ENCODE results near the gene MYRIP. TPM values are rescaled to one million over a fixed set of nuclear protein-coding genes. Genes with fewer than 3 reads are reported as not detected.

MYRIP gene
- total RNA-seq, 1 donor = not detected

DNA sequence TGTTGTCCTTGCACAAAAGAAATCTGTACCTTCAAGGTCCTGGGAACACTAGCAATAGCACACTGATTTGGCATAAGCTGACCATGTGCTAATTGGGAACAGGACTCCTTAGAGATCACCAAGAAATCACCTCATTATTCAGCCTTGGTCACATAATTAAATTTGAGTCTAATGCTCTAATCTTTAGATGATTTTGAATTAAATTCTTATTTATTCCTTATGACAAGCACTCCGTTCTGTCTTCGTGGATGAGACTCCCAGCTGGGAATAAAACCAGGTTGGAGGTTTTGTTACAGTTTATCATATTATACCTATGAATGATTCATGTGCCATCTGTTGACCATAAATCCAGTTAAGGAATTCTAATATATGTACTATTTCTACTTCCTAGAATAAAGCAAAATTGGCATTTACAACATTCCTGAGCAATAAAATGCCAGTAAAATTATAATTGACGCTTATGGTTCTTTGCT lies 162.2 kb downstream of the MYRIP start:
- H3K4me3 ChIP-seq (ENCODE audit: low read depth, low read length) = no peak overlapping the region
- TF ChIP-seq, protein P1, sequence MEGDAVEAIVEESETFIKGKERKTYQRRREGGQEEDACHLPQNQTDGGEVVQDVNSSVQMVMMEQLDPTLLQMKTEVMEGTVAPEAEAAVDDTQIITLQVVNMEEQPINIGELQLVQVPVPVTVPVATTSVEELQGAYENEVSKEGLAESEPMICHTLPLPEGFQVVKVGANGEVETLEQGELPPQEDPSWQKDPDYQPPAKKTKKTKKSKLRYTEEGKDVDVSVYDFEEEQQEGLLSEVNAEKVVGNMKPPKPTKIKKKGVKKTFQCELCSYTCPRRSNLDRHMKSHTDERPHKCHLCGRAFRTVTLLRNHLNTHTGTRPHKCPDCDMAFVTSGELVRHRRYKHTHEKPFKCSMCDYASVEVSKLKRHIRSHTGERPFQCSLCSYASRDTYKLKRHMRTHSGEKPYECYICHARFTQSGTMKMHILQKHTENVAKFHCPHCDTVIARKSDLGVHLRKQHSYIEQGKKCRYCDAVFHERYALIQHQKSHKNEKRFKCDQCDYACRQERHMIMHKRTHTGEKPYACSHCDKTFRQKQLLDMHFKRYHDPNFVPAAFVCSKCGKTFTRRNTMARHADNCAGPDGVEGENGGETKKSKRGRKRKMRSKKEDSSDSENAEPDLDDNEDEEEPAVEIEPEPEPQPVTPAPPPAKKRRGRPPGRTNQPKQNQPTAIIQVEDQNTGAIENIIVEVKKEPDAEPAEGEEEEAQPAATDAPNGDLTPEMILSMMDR (IDR thresholded peaks at IDR 0.05; ENCODE audit: insufficient read depth, low read depth, low read length) = no peak

DNA sequence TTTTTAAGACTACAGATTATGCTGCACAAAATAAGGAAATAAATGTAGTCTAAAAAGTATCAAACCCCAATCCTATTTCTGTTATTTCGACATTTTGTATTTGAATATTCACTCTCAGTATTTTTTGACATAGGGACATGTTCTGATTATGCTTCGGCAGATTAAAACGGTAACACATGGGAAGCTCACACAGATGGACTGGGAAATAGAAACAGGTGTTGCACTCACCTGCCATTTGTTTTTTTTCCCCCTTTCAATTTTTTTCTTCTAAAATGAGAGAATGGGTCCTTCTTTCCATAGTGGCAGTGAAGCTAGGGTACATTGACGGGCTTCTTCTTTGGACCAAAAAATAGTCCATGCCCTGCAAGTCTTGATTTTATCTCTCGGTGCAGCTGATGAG lies 163.1 kb downstream of the MYRIP start:
- DNase-seq (ENCODE audit: low read depth) = no peak
- TF ChIP-seq, protein P1 (IDR thresholded peaks at IDR 0.05; ENCODE audit: insufficient read depth, low read depth, low read length) = no peak
- H3K4me3 ChIP-seq (ENCODE audit: low read depth, low read length) = no peak overlapping the region

More for the DNA sequence above, 162.2 kb downstream of the MYRIP start:
- no peak for DNase-seq (ENCODE audit: low read depth)

DNA sequence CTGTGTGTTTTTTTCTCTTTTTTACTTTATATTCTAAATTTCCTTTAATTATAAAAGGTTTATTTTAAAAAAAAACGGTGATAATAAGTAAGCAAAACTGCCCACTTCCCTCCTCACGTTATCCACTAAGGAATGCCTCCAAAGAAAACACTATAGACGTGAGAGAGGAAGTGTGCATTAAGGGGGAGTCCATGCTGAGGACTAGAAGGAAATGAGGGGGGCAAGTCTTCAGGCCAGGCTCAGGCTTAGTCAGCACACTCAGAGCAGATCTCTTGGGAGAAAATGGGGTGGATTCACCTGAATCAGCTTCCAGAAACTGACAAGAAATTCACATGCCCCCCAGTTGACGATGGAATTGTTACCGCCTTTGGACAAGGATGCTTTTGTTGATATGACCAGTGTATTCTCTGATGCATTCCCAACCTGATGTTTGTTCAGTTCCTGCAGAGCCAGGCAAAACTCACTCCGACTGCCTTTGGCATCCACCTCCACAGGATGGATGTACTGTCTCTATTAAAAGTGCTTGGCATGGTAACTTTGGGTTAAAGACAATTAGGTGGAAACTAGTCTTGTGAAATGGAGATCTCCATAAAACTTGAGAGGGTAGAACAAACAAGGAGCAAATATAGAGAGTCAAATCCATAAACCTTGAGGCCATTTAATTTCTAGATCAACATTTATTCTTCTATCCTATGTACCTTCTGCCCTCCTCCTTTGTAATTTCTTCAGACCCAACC lies 167.8 kb downstream of the MYRIP start:
- DNase-seq (ENCODE audit: low read depth) = no peak
- TF ChIP-seq, protein P1 (IDR thresholded peaks at IDR 0.05; ENCODE audit: insufficient read depth, low read depth, low read length) = no peak
- no peak overlapping the region for H3K4me3 ChIP-seq (ENCODE audit: low read depth, low read length)

DNA sequence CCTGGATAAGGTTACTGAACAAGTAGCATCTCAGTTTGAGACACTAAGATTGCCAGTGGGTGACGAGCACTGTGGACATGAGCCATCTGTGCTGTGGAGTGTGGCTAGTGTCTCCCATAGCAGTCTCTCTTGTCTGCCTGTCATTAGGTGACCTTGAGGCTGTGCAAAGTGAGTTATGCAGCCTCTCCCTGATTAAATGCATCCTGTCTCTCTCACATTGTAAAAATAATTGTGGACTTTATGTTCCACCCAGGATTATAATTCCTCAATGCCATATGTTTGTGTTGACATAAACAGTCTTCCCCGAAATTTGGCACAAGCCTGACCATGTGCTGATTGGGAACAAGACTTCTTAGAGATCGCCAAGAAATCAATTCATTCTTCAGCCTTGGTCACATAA lies 168.9 kb downstream of the MYRIP start:
- DNase-seq (ENCODE audit: low read depth) = no peak
- TF ChIP-seq, protein P1 (IDR thresholded peaks at IDR 0.05; ENCODE audit: insufficient read depth, low read depth, low read length) = no peak
- H3K4me3 ChIP-seq (ENCODE audit: low read depth, low read length) = no peak overlapping the region

DNA sequence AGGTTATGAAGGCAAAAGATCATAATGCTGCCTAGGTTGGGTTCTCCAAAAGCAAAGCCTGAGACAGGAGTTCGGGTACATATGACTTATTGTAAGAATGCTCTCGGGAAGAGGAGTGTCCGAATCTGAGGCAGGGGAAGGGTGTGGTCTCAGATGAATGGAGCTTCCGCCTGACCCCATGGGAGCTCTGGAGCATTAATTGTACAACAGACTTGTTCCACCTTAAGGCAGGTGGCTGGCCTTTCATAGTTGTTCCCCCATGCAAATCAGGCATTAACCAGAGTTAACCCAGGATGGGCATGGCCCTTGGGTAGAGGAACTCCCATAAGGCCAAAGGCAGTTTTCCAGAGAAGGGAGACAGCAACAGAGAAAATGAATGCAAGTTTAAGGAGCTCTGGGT lies 170.6 kb downstream of the MYRIP start:
- TF ChIP-seq, protein P1 (IDR thresholded peaks at IDR 0.05; ENCODE audit: insufficient read depth, low read depth, low read length) = no peak
- DNase-seq (ENCODE audit: low read depth) = no peak

DNA sequence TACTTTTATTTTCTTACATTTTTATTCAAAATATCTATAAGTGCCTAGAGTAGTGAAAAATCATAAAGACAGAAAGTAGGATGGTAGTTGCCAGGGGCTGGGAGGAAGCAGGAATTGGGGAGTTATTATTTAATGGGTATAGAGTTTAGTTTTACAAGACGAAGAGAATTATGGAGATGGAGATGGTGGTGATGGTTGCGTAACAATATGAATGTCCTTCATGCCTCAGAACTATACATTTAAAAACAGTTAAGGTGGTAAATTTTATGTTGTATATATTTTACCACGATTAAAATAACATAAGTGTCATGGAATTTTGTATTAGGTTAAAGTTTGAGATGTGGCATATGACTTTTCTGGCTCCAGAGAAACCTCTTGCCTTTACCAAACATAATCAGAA lies 171.4 kb downstream of the MYRIP start:
- H3K4me3 ChIP-seq (ENCODE audit: low read depth, low read length) = no peak overlapping the region
- TF ChIP-seq, protein P1 (IDR thresholded peaks at IDR 0.05; ENCODE audit: insufficient read depth, low read depth, low read length) = no peak
- DNase-seq (ENCODE audit: low read depth) = no peak

More for the DNA sequence above, 170.6 kb downstream of the MYRIP start:
- no peak overlapping the region for H3K4me3 ChIP-seq (ENCODE audit: low read depth, low read length)

All from fibroblast of villous mesenchyme (primary cell).